RKO (cell line): ENCODE data around the gene CAMK2D.

Source experiments
- DNase-seq: peaks from one replicate; pipeline ENCODE4 v3.0.0-alpha.2; 2016; ENCODE audit warnings: low spot score

The CAMK2D gene

GRCh38 chr4:113604955-113605354, 156.6 kb downstream of the CAMK2D start:
- DNase-seq, result no peak

- DNase-seq, result no peak
These were observed 157.6 kb downstream of the CAMK2D start for GRCh38 chr4:113603911-113604310.

GRCh38 chr4:113602646-113603228, 158.8 kb downstream of the CAMK2D start:
- DNase-seq, result no peak

GRCh38 chr4:113601636-113602035, 159.9 kb downstream of the CAMK2D start:
- DNase-seq, result no peak

- DNase-seq, result no peak
These were observed 165.1 kb downstream of the CAMK2D start for GRCh38 chr4:113596396-113596795.

GRCh38 chr4:113594231-113594556, 167.3 kb downstream of the CAMK2D start:
- no peak for DNase-seq

GRCh38 chr4:113593400-113594230, 167.9 kb downstream of the CAMK2D start:
- no peak for DNase-seq

- no peak for DNase-seq
These were observed 169.6 kb downstream of the CAMK2D start for GRCh38 chr4:113591982-113592381.

- no peak for DNase-seq
These were observed 172.5 kb downstream of the CAMK2D start for GRCh38 chr4:113588895-113589668.

GRCh38 chr4:113587640-113588275, 173.8 kb downstream of the CAMK2D start:
- DNase-seq, result no peak

- DNase-seq, result no peak
These were observed 174.4 kb downstream of the CAMK2D start for GRCh38 chr4:113587156-113587555.

GRCh38 chr4:113586072-113586471, 175.5 kb downstream of the CAMK2D start:
- DNase-seq, result no peak

- DNase-seq, result peak; percentile 4
These were observed 177.0 kb downstream of the CAMK2D start for GRCh38 chr4:113584407-113585150.

- DNase-seq, result no peak
These were observed 178.8 kb downstream of the CAMK2D start for GRCh38 chr4:113582737-113583136.

- no peak for DNase-seq
These were observed 182.2 kb downstream of the CAMK2D start for GRCh38 chr4:113579360-113579759.

- no peak for DNase-seq
These were observed 184.4 kb downstream of the CAMK2D start for GRCh38 chr4:113576947-113577678.

- no peak for DNase-seq
These were observed 186.1 kb downstream of the CAMK2D start for GRCh38 chr4:113575401-113575800.

- no peak for DNase-seq
These were observed 186.9 kb downstream of the CAMK2D start for GRCh38 chr4:113574636-113575103.

- no peak for DNase-seq
These were observed 188.9 kb downstream of the CAMK2D start for GRCh38 chr4:113572620-113573019.

- DNase-seq, result no peak
These were observed 195.3 kb downstream of the CAMK2D start for GRCh38 chr4:113566015-113566795.
